Activated T-cell treated with anti-CD3 and anti-CD28 coated beads, Interleukin-2, amount 50 U/mL, for 24 hours (primary cell): ENCODE data around the gene AGXT.

Source experiments
- DNase-seq: peaks from one replicate; pipeline ENCODE4 v3.0.0-alpha.2; 2020
- H3K27ac Mint-ChIP-seq: 2 replicates; pipeline ENCODE4 v1.8.0; 2020; ENCODE audit warnings: mild to moderate bottlenecking, mixed read lengths
- H3K27me3 Mint-ChIP-seq: 2 replicates; pipeline ENCODE4 v1.8.0; 2020; ENCODE audit warnings: mixed read lengths
- H3K36me3 Mint-ChIP-seq: 2 replicates; pipeline ENCODE4 v1.8.0; 2020; ENCODE audit warnings: low read depth, mixed read lengths
- H3K4me1 Mint-ChIP-seq: 2 replicates; pipeline ENCODE4 v1.8.0; 2020; ENCODE audit warnings: low read depth, mixed read lengths
- H3K4me3 Mint-ChIP-seq: 2 replicates; pipeline ENCODE4 v1.8.0; 2020; ENCODE audit warnings: mild to moderate bottlenecking, moderate library complexity, mixed read lengths
- H3K9me3 Mint-ChIP-seq: 2 replicates; pipeline ENCODE4 v1.8.0; 2020; ENCODE audit warnings: mixed read lengths

The AGXT gene

DNA sequence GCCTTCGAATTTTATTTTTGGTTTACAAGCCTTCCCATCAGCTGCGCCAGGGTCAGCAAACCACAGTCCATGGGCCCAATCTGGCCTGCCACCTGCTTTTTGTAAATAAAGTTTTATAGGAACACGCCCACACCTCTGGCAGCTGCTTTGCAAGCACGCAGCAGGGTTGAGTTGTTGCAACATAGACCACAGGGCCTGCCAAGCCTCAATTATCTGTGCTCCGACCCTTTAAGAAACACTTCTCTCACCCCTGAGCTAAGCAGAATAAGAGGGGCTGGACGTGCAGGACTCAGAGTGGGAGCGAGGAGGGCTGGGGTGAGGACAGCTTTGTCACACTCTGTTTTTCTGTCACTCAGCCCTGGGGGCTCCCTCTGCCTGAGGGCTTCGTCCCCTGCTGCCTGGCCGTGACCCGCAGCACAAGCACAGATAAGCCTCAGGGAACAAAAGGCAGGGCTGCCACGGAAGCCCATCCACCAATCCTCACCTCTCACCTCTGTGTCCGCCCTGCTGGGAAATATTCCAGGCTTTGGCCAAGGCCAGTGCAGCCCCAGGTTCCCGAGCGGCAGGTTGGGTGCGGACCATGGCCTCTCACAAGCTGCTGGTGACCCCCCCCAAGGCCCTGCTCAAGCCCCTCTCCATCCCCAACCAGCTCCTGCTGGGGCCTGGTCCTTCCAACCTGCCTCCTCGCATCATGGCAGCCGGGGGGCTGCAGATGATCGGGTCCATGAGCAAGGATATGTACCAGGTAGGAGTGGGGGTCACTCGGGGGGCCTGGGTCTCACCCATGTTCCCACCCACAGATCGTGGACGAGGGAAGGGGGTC lies at the start of gene AGXT:
Gene AGXT, plus strand, starts transcription at position 539 of the 823 bp plus-strand sequence. Its CDS starts 42 bp downstream, at position 581.
- DNase-seq, result no peak
- H3K9me3 Mint-ChIP-seq, result no peaks in the 10 kb centered on the region
- no peaks in the 10 kb centered on the region for H3K36me3 Mint-ChIP-seq
- no peak within 1 kb of the TSS for H3K27ac Mint-ChIP-seq
- H3K4me3 Mint-ChIP-seq, result no peak within 1 kb of the TSS
- no peaks in the 10 kb centered on the region for H3K27me3 Mint-ChIP-seq
- H3K4me1 Mint-ChIP-seq, result no peaks in the 10 kb centered on the region

DNA sequence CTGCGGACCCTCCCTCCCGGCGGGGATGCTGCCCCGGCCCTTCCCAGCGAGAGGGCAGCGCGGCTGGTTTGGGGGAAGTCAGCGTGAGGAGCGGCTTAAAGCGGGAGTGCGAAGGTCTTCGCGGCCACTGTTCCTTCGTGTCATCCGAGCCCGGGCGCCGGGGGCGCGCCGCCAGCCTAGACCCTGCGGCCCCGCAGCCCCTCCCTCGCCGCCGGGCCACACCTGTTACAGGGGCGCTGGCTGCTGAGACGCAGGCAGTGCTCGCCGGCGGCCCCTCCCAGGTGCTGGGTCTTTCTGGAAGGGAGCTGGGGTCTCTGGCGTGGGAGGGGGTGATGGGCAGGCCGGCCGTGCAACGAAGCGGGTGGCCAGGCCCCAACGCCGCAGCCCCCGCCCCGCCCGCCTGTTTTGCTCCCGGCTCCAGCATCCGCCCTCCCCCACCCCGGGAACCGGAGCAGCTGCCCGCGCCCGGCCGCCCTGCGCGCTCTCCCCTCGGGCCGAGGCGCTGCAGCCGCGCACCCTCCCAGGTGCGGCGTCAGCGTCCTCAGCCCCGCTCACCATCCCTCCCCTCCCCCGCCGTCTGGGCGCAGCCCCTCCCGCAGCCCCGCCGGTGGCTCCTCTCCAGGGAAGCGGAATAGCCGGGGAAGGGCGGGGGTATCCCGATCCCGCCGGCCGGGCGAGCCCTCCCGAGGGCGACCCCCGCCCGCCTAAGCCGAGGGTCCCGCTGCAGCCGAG lies 49.3 kb upstream of the AGXT start:
- no peaks in the 10 kb centered on the region for H3K36me3 Mint-ChIP-seq
- no peak overlapping the region for H3K27ac Mint-ChIP-seq
- peaks cover 9% of the 10 kb centered on the region for H3K4me1 Mint-ChIP-seq
- no peak for DNase-seq
- H3K4me3 Mint-ChIP-seq, result peak overlapping the region; percentile 41
- H3K27me3 Mint-ChIP-seq, result peaks cover 57% of the 10 kb centered on the region
- H3K9me3 Mint-ChIP-seq, result no peaks in the 10 kb centered on the region

DNA sequence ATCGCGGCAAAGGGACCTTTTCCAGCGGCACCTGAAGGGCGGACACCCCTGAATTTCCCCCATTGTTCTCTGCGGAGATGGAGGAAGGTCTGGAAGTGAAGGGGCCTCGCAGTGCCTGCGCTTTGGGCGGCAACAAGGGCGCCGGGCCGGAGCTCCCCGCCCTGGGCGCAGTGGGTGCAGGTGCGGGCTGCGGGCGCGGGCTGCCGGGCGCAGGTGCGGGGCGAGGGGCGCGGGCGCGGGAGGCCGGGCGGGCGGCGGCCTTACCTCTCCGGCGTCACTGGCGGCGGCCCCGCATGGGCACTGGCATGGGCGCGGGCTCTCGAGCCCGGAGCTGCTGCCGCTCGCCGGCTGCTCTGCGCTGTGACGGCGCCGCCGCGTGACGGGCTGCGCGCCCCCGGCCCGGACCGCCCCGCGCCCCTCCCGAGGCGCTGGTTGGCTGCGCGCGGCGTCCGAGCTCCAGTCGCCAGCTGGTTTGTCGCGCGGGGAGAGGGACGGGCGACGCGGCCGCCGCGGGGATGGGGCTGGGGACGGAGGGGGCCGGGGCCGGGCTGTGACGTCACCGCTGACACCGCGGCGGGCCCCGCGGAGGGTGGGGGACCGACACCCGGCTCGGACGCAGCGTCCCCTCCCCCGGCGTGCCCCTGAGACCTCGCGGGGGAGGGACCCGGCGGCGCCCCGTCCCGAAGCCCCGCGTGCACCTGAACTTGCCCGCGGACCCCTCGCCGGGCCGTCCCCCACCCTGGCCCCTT lies 48.6 kb upstream of the AGXT start, which contains the start of gene KIF1A:
Gene KIF1A, minus strand, starts transcription at position 362 of the 749 bp plus-strand sequence. CDS start 22,467 bp downstream, outside the sequence.
- Mint-ChIP-seq H3K27ac (peak within 1 kb of the TSS; percentile 33), H3K9me3 (no peaks in the 10 kb centered on the region), H3K36me3 (no peaks in the 10 kb centered on the region), H3K4me1 (peaks cover 9% of the 10 kb centered on the region), H3K27me3 (peaks cover 65% of the 10 kb centered on the region), H3K4me3 (peak within 1 kb of the TSS; percentile 60)
- DNase-seq, result peak; percentile 46

DNA sequence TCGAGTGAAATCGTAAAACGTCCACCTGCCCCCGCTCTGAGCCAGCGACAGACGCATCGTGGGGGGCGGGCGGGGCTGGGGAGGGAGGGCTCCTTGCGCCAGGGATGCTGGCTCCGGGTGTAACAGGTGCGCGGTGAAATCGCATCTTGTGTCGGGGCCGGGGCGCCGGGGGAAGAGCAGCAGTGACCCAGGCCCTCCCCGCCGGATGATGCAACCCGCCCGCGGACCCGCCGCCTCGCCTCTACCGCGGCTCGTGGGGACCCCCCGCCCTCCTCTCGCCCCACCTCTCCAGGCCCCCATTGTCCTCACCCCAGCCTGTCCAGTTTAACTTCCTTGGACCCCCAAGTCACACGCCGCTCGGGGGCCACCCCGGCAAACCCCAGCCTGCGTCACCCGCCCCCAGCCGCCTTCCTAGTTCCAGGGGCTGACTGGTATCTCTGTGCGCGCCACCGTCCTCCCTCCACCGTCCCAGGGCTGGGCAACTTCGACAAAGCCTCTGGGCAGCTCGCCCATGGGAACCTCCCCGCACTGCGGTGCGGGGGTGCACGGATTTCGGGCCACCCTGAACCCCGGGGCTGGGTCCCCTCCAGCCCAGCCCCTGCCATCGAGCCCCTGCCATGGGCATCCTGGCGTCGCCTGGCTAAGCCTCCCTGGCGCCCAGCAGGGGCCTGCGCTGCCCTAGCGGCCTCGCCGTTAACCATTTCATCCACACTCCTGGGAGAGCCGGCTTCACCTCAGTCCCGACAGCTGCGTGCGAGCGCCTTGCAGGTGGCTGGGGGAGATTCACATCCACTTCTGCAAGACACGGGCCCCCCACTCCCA lies 47.8 kb upstream of the AGXT start:
- H3K9me3 Mint-ChIP-seq, result no peaks in the 10 kb centered on the region
- DNase-seq, result peak; percentile 56
- peaks cover 73% of the 10 kb centered on the region for H3K27me3 Mint-ChIP-seq
- peaks cover 9% of the 10 kb centered on the region for H3K4me1 Mint-ChIP-seq
- H3K27ac Mint-ChIP-seq, result peak overlapping the region; percentile 33
- H3K4me3 Mint-ChIP-seq, result peak overlapping the region; percentile 60
- no peaks in the 10 kb centered on the region for H3K36me3 Mint-ChIP-seq

DNA sequence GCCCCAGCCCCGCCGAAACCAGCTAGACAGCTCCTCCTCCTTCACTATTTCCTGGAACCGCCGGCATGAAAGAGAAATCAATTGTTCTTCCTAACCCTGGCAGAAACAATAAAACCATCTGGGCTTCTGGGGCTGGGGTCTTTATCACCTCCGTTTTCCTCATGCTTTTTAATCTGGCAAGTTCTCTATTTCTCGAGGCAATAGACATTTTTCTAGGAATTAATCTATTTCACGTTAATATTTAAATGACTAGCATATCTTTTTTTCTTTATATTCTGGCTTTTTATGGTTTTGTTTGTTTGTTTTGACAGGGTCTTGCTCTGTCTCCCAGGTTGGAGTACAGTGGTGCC lies 47.2 kb upstream of the AGXT start:
- no peak for DNase-seq
- Mint-ChIP-seq H3K4me3 (peak overlapping the region; percentile 31), H3K9me3 (no peaks in the 10 kb centered on the region), H3K27me3 (peaks cover 74% of the 10 kb centered on the region), H3K27ac (no peak overlapping the region), H3K36me3 (no peaks in the 10 kb centered on the region), H3K4me1 (peaks cover 9% of the 10 kb centered on the region)

DNA sequence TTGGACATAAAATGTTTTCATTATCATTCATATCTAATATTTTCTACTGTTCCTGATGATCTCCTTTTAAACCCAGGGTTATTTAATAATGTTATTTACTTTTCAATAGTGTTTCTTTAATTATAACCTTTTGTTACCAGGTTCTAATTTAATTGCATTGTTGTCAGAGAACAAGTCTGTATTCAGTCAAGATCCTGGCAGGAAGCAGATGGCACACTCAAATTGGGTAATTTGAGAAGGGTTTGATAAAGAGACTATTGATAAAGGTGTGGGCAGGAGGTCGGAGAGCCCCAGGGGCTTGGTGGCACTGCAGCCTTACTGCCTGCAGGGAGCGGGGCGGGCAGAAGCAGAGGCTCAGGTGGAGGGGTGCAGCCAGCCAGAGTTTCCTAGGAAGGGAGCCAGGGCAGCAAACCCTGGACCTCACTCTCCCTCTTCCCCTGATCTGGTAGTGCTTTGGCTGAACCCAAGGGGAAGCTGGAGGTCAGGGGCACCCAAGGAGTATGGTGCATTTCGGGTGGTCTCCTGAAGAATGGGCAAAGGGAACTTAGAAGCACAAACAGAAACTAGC lies 46.3 kb upstream of the AGXT start:
- H3K9me3 Mint-ChIP-seq, result no peaks in the 10 kb centered on the region
- DNase-seq, result no peak
- no peak overlapping the region for H3K4me3 Mint-ChIP-seq
- peaks cover 9% of the 10 kb centered on the region for H3K4me1 Mint-ChIP-seq
- H3K36me3 Mint-ChIP-seq, result no peaks in the 10 kb centered on the region
- no peak overlapping the region for H3K27ac Mint-ChIP-seq
- peaks cover 81% of the 10 kb centered on the region for H3K27me3 Mint-ChIP-seq

DNA sequence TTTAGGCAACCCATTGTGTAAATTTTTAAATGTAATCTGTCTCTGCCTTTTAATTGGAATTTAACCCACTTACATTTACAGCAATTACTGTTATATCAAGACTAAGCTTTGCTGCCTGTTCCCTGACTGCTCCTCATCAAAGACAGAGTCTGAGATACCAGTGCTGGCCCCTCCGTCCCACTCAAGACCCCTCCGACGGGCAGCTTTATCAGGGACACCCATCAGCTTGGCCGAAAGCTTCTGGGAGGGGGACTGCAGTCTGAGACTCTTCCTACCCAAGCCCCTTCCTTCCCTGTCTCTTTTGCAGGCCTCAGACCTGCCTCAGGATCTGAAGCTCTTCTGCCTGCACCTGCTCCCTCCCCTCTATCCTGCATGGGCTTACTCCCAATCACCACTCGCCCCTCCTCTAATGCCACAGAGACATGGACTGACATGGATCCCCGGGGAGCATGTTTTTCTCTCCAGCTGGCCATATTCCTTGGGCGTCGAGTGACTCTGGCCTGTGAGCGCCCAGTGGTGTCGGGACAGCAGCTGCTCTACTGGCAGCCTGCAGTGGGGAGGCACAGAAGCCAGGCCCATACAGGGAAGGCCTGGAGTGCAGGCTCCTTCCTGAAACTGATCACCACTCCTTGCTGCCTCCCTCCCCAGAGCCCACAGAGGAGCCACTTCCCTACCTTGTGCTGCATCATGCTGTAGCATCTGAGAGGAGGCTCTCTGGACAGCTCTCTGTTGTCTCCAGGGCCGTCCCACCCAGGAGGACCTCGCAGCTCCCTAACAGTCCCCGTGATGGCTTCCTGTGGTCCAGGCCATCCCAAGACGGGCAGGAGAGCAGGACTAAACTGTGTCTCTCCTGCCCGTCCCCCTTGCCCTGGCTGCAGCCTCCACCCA lies 44.9 kb upstream of the AGXT start:
- H3K27ac Mint-ChIP-seq, result no peak overlapping the region
- no peak overlapping the region for H3K4me3 Mint-ChIP-seq
- peaks cover 79% of the 10 kb centered on the region for H3K27me3 Mint-ChIP-seq
- no peaks in the 10 kb centered on the region for H3K9me3 Mint-ChIP-seq
- H3K36me3 Mint-ChIP-seq, result no peaks in the 10 kb centered on the region
- no peak for DNase-seq
- H3K4me1 Mint-ChIP-seq, result peaks cover 5% of the 10 kb centered on the region

DNA sequence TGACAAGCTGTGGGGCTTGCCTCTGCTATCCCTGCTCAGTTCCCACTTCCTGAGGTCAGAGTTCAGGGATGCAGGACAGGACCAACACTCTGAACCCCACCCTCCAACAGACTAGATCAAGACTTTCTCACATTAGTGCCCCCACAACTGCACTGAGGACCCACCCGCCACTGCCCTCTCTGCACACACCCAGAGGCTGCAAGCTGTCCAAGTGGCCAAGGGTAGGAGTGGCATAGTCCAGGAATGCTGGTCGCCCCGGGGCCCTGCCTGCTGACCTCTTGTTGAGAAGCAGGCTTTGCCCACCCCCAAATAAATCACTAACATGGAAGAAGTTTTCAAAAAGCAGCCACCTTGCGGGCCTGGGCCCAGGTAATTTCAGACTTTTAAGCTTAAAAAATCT lies 43.1 kb upstream of the AGXT start:
- Mint-ChIP-seq H3K27ac (no peak overlapping the region), H3K36me3 (no peaks in the 10 kb centered on the region), H3K27me3 (peaks cover 91% of the 10 kb centered on the region), H3K4me1 (peaks cover 5% of the 10 kb centered on the region), H3K9me3 (no peaks in the 10 kb centered on the region), H3K4me3 (no peak overlapping the region)
- DNase-seq, result no peak

DNA sequence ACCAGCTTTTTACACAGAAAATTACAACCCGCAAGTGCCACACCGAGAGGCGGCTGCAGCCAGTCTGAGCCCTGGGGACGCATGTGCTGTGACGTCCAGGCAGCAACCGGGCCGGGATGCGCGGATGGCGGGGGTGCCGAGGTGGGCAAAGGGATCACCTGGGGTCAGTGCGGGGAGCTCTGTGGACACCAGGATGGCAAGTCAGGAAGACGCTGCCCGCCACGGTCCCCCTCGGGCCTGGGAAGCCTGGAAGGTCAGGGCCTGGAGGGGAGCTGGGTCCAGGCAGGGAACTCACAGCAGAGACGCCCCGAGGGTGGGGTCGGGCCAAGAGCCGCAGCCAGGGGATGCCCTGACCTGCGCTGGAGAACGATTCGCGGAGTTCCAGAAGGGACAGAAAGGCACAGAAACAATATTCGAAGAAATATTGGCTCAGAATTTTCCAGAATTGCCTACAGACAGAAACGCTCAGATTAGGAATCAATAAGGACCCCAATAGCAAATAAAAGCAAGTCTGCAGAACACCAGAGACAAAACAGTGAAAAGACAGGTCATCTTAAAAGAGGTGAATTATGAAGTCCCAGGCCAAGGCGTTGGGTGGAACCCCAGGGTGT lies 36.9 kb upstream of the AGXT start:
- Mint-ChIP-seq H3K9me3 (no peaks in the 10 kb centered on the region), H3K27ac (no peak overlapping the region), H3K36me3 (no peaks in the 10 kb centered on the region), H3K4me3 (peak overlapping the region; percentile 73), H3K27me3 (peaks cover 38% of the 10 kb centered on the region), H3K4me1 (peaks cover 5% of the 10 kb centered on the region)
- peak; percentile 44 for DNase-seq

DNA sequence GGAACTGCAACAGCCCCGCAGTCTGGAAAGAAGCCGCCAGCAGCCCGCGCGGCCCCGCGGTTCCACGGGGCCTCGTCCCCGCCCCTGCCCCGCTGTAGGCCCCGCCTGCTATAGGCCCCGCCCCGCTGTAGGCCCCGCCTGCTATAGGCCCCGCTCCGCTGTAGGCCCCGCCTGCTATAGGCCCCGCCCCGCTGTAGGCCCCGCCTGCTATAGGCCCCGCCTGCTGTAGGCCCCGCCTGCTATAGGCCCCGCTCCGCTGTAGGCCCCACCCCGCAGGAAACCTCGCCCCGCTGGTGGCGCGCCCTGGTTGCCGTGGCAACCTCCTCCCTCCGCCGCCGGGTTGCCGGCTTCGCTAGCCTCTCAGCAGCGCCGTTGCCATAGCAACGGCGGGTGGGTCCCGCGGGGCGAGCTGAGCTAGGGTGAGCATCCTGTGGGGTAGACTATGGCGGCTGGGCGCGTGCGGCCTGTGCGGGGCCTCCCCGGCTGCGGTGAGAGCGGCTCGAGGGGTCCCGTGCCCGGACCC lies 36.4 kb upstream of the AGXT start:
- H3K27me3 Mint-ChIP-seq, result peaks cover 32% of the 10 kb centered on the region
- peak; percentile 99 for DNase-seq

DNA sequence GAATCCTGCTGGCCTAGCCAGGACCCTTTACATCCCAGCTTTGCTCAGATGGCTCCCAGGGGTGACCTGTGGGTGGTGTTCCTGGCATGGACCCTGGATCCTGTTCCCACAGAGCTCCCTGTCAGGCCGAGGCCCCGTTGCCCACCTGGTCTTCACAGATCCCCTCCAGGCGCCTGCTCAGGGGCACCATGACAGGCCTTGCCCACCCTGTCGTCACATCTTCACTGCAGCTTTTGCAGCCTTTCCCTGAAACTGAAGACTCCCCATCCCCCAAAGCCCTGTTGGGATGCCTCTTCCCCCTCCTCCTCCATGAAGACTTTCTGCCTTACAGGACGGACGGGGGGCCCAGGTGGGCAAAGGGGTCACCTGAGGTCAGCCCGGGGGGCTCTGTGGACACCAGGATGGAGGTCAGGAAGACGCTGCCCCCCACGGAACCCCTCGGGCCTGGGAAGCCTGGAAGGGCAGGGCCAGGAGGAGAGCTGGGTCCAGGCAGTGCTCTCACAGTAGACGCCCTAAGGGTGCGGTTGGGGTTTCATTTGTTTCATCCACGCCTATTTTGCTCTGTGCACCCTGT lies 35.6 kb upstream of the AGXT start:
- DNase-seq, result no peak
- Mint-ChIP-seq H3K4me3 (no peak overlapping the region), H3K36me3 (no peaks in the 10 kb centered on the region), H3K4me1 (peaks cover 5% of the 10 kb centered on the region), H3K27ac (no peak overlapping the region), H3K27me3 (peaks cover 24% of the 10 kb centered on the region), H3K9me3 (no peaks in the 10 kb centered on the region)

More for the DNA sequence above, 36.4 kb upstream of the AGXT start:
- Mint-ChIP-seq H3K27ac (no peak overlapping the region), H3K9me3 (no peaks in the 10 kb centered on the region), H3K36me3 (no peaks in the 10 kb centered on the region), H3K4me3 (peak overlapping the region; percentile 73), H3K4me1 (peaks cover 5% of the 10 kb centered on the region)

DNA sequence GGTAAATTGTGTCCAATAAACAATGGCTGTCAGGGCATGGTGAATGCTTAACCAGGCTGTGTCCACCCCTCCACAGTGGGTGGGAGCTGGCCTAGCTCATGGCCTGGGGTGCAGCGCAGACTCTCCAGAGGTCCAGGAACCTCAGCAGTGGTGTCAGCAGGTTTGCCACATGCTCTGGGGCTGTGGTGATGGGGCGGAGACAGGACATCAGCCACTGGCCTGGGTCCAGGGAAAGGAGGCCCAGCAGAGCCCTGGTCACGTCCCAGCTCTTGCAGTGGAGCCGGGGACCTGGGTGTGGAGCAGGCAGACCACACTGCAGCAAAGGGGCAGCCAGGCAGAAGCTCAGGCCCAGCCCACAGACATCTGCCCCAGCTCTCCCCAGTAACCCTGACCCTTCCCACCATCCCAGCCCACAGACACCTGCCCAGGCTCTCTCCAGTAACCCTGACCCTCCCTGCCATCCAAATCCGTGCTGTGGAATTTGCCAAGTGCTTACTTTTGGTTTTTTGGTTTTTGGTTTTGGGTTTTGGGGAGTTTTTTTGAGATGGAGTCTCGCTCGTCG lies 34.8 kb upstream of the AGXT start:
- peaks cover 18% of the 10 kb centered on the region for H3K27me3 Mint-ChIP-seq

More for the DNA sequence above, 34.8 kb upstream of the AGXT start:
- Mint-ChIP-seq H3K4me3 (no peak overlapping the region), H3K9me3 (no peaks in the 10 kb centered on the region), H3K36me3 (no peaks in the 10 kb centered on the region), H3K4me1 (peaks cover 5% of the 10 kb centered on the region), H3K27ac (no peak overlapping the region)
- no peak for DNase-seq
